ENCODE data around the gene BHLHE41. TPM values are rescaled to one million over a fixed set of nuclear protein-coding genes. Genes with fewer than 3 reads are reported as not detected.

BHLHE41 gene
- total and polyA plus RNA-seq, 2 experiments from 2014 or later, result 1.6 to 3.6 TPM

DNA sequence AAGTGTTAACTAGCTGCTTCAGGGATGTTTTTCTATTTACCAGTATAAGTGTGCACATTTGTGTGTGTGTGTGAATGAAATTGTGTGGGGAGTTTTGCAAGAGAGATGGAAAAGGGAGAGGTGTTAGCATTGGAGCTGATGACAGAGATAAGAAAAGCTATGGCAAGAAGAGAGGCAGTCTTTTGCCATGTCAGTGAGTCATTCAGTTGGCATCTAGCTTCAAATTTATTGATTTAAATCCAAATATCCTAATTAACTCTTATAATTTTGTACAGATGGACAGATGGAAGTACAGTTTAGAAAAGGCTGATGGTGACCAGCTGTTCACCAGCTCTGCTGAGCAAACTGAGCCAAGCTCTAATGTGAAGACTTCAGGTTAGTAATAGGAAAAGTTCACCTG lies 3.3 kb upstream of the BHLHE41 start:
- Histone ChIP-seq H4K20me1 (ENCODE audit: insufficient read depth, poor library complexity, severe bottlenecking) (no peaks in the 10 kb centered on the region), H3K4me2 (no peak overlapping the region), H2AFZ (no peak overlapping the region), H3K27ac (no peak overlapping the region), H3K27me3 (peaks cover 63% of the 10 kb centered on the region), H3K4me1 (ENCODE audit: insufficient read depth) (peaks cover 9% of the 10 kb centered on the region), H3K4me3 (no peak overlapping the region), H3K36me3 (replicated peaks; ENCODE audit: insufficient read depth, low read depth) (no peaks in the 10 kb centered on the region), H3K79me2 (no peaks in the 10 kb centered on the region), H3K9me2 (replicated peaks; ENCODE audit: insufficient read depth) (no peaks in the 10 kb centered on the region), H3K9me3 (ENCODE audit: low read depth) (no peaks in the 10 kb centered on the region)
- DNase-seq (ENCODE audit: low spot score), result no peak
- no peak for TF ChIP-seq EZH2phosphoT487 (IDR thresholded peaks at IDR 0.05; ENCODE audit: low read depth, severe bottlenecking, unreplicated experiment)
- TF ChIP-seq, protein P1, sequence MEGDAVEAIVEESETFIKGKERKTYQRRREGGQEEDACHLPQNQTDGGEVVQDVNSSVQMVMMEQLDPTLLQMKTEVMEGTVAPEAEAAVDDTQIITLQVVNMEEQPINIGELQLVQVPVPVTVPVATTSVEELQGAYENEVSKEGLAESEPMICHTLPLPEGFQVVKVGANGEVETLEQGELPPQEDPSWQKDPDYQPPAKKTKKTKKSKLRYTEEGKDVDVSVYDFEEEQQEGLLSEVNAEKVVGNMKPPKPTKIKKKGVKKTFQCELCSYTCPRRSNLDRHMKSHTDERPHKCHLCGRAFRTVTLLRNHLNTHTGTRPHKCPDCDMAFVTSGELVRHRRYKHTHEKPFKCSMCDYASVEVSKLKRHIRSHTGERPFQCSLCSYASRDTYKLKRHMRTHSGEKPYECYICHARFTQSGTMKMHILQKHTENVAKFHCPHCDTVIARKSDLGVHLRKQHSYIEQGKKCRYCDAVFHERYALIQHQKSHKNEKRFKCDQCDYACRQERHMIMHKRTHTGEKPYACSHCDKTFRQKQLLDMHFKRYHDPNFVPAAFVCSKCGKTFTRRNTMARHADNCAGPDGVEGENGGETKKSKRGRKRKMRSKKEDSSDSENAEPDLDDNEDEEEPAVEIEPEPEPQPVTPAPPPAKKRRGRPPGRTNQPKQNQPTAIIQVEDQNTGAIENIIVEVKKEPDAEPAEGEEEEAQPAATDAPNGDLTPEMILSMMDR (IDR thresholded peaks at IDR 0.05; ENCODE audit: poor library complexity), result no peak
- no peak for TF ChIP-seq EZH2 (IDR thresholded peaks at IDR 0.05; ENCODE audit: borderline replicate concordance)

DNA sequence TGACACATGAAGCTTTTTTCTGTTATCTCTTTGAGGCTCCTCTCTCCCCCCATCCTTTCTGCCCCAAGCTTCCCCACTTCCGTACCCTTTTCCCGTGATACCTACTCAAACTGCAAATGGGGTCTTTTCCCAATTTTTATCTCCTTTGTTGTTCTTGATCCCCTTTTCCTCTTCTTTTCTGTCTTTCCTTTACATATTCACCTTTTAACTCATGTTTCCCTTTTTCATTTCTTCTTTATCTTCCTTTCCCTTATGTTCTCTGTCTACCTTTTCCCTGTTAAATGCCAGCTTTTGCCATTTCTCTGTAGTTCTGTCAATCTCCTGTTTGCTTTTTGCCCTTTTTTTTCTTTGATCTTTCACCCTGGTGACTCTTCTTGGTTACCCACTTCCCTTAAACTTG lies 2.6 kb upstream of the BHLHE41 start:
- Histone ChIP-seq H3K4me3 (no peak overlapping the region), H3K36me3 (replicated peaks; ENCODE audit: insufficient read depth, low read depth) (no peaks in the 10 kb centered on the region), H3K9me2 (replicated peaks; ENCODE audit: insufficient read depth) (no peaks in the 10 kb centered on the region), H3K4me2 (no peak overlapping the region), H3K79me2 (no peaks in the 10 kb centered on the region), H3K9me3 (ENCODE audit: low read depth) (no peaks in the 10 kb centered on the region), H4K20me1 (ENCODE audit: insufficient read depth, poor library complexity, severe bottlenecking) (no peaks in the 10 kb centered on the region), H3K4me1 (ENCODE audit: insufficient read depth) (peaks cover 9% of the 10 kb centered on the region), H2AFZ (no peak overlapping the region), H3K27ac (no peak overlapping the region), H3K27me3 (peaks cover 69% of the 10 kb centered on the region)
- TF ChIP-seq, protein P1 (IDR thresholded peaks at IDR 0.05; ENCODE audit: poor library complexity), result no peak
- TF ChIP-seq EZH2phosphoT487 (IDR thresholded peaks at IDR 0.05; ENCODE audit: low read depth, severe bottlenecking, unreplicated experiment), result no peak
- TF ChIP-seq EZH2 (IDR thresholded peaks at IDR 0.05; ENCODE audit: borderline replicate concordance), result no peak
- WGBS (ENCODE audit: low lambda C conversion rate, missing lambda C conversion rate), result 73% methylated on average over 2 of the region's 2 CpGs
- DNase-seq (ENCODE audit: low spot score), result no peak

DNA sequence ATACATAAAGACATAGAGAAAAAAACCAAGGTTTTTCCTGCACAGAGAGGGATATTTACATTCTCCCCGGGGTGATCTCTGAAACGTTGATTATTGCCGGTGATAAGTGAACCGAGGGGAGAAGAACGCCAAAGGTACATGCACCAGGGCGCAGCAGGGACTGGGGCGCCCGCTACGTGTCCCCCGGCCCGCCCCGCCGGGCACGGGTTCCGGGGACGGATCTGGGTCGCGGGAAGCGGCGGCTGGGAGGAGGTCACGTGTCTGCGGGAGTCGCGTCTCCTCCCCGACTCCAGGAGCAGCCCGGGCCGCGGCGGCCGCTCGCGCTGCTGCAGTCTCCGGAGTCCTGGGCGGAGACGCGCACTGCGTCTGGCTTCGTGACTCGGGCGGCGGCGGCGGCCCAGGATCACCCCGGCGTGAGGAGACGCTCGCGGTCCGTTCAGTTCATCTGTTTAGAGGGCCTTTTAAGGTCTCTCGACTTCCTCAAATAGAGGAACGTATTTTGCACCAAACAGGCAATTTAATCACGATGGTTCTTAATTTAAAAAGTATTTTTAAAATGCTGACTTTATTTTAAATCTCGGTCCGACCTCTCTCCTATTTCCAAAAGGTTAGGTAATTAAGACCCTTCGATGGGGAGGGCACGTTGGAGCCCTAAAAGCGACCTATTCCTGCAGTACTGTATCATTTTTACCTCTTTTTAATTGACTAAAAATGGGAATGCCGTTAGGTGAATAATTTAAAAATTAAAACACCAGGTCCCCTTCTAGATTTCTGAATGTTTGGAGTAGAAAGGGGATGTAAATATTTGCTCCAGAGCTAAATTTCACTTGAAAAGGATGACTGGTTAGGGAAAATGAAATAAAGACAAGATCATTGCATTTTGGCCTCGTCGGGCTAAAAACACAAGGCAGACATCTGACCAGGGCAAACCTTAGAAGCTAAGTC lies 1.8 kb upstream of the BHLHE41 start:
- H3K4me3 ChIP-seq, result peak overlapping the region; percentile 47
- H3K36me3 ChIP-seq (replicated peaks; ENCODE audit: insufficient read depth, low read depth), result no peaks in the 10 kb centered on the region
- peak overlapping the region; percentile 93 for H3K4me2 ChIP-seq
- H3K27me3 ChIP-seq, result peaks cover 72% of the 10 kb centered on the region
- no peaks in the 10 kb centered on the region for H3K9me2 ChIP-seq (replicated peaks; ENCODE audit: insufficient read depth)
- TF ChIP-seq, protein P1 (IDR thresholded peaks at IDR 0.05; ENCODE audit: poor library complexity), result peak; percentile 25
- TF ChIP-seq EZH2phosphoT487 (IDR thresholded peaks at IDR 0.05; ENCODE audit: low read depth, severe bottlenecking, unreplicated experiment), result no peak
- TF ChIP-seq EZH2 (IDR thresholded peaks at IDR 0.05; ENCODE audit: borderline replicate concordance), result no peak
- 4% methylated on average over 60 of the region's 60 CpGs for WGBS (ENCODE audit: low lambda C conversion rate, missing lambda C conversion rate)
- peak overlapping the region; percentile 60 for H3K27ac ChIP-seq
- peak; percentile 92 for DNase-seq (ENCODE audit: low spot score)
- H2AFZ ChIP-seq, result peak overlapping the region; percentile 65
- no peaks in the 10 kb centered on the region for H3K79me2 ChIP-seq
- no peaks in the 10 kb centered on the region for H4K20me1 ChIP-seq (ENCODE audit: insufficient read depth, poor library complexity, severe bottlenecking)
- H3K9me3 ChIP-seq (ENCODE audit: low read depth), result no peaks in the 10 kb centered on the region
- peaks cover 12% of the 10 kb centered on the region for H3K4me1 ChIP-seq (ENCODE audit: insufficient read depth)

All from hepatocyte (in vitro differentiated cells).